ENCODE data around the gene MTERF4.
A peak's percentile ranks its signal among the peaks of the same experiment; 100 is the strongest.

MTERF4 gene

DNA sequence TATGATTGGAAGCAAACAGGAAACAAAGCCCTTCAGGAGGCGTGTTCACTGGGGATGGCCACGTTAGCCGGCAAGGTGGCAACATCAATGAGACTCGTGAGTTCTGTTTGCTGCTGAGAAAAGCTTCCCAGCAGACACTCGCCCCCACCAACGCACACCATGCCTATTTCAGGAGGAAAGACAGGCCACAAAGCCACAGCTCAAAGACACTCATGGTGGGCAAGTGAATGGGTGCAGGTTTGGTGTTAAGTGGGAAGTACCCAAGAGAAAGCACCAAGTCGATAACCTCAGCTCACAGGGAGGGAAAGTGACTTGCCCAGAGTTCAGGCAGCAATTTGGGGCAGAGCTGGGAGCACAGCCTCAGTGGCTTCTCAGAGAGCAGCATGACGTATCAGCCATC is 10.5 kb upstream of the MTERF4 start:
- H3K36me3 ChIP-seq: peaks cover 75% of the 10 kb centered on the region
- TF ChIP-seq Cebpa-rat (IDR thresholded peaks at IDR 0.05): no peak
- no peak overlapping the region for H3K4me2 ChIP-seq
- no peaks in the 10 kb centered on the region for H3K27me3 ChIP-seq
- no peak overlapping the region for H3K9ac ChIP-seq
- peaks cover 41% of the 10 kb centered on the region for H3K4me1 ChIP-seq
- no peak overlapping the region for H3K4me3 ChIP-seq
- H4K20me1 ChIP-seq: no peaks in the 10 kb centered on the region
- H3K9me3 ChIP-seq: no peaks in the 10 kb centered on the region
- no peak overlapping the region for H3K27ac ChIP-seq

- Histone ChIP-seq H3K9ac (0 out of 2 replicates have a peak overlapping the region, but pooled peaks have one; percentile 55), H3K27ac (no peak overlapping the region), H3K4me3 (no peak overlapping the region), H3K9me3 (no peaks in the 10 kb centered on the region), H4K20me1 (no peaks in the 10 kb centered on the region), H3K27me3 (no peaks in the 10 kb centered on the region), H3K4me1 (peaks cover 41% of the 10 kb centered on the region), H3K36me3 (peaks cover 77% of the 10 kb centered on the region), H3K4me2 (no peak overlapping the region)
- TF ChIP-seq Cebpa-rat (IDR thresholded peaks at IDR 0.05): no peak
Measured at GRCh38 chr2:241112046-241112445, 10.0 kb upstream of the MTERF4 start.

DNA sequence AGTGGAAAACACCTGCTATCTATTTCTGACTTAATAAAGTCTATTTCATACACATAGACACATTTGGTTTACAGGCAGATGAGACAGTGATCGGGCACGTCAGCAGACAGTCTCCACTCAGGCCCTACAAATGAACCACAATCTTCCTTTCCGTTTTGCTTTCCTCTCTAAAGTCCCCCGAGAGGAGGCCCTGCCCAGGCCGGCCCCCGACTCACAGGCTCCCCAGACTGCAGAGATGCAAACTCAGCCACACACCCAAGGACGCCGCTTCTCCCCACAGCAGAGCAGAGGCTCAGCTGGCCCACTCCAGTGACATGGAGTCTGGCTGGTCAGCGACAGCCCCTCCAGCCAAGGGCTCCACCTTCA is 9.3 kb upstream of the MTERF4 start:
- Histone ChIP-seq H3K4me1 (peaks cover 43% of the 10 kb centered on the region), H3K4me3 (no peak overlapping the region), H3K9ac (0 out of 2 replicates have a peak overlapping the region, but pooled peaks have one; percentile 55), H4K20me1 (no peaks in the 10 kb centered on the region), H3K36me3 (peaks cover 77% of the 10 kb centered on the region), H3K4me2 (peak overlapping the region; percentile 68), H3K9me3 (no peaks in the 10 kb centered on the region), H3K27me3 (no peaks in the 10 kb centered on the region), H3K27ac (0 out of 2 replicates have a peak overlapping the region, but pooled peaks have one; percentile 44)
- no peak for TF ChIP-seq Cebpa-rat (IDR thresholded peaks at IDR 0.05)

GRCh38 chr2:241110607-241111439 is 8.7 kb upstream of the MTERF4 start:
- H3K36me3 ChIP-seq: peaks cover 73% of the 10 kb centered on the region
- peak overlapping the region; percentile 59 for H3K27ac ChIP-seq
- H3K27me3 ChIP-seq: no peaks in the 10 kb centered on the region
- no peaks in the 10 kb centered on the region for H4K20me1 ChIP-seq
- TF ChIP-seq Cebpa-rat (IDR thresholded peaks at IDR 0.05): no peak
- no peaks in the 10 kb centered on the region for H3K9me3 ChIP-seq
- no peak overlapping the region for H3K4me3 ChIP-seq
- no peak overlapping the region for H3K9ac ChIP-seq
- H3K4me2 ChIP-seq: peak overlapping the region; percentile 68
- H3K4me1 ChIP-seq: peaks cover 49% of the 10 kb centered on the region

DNA sequence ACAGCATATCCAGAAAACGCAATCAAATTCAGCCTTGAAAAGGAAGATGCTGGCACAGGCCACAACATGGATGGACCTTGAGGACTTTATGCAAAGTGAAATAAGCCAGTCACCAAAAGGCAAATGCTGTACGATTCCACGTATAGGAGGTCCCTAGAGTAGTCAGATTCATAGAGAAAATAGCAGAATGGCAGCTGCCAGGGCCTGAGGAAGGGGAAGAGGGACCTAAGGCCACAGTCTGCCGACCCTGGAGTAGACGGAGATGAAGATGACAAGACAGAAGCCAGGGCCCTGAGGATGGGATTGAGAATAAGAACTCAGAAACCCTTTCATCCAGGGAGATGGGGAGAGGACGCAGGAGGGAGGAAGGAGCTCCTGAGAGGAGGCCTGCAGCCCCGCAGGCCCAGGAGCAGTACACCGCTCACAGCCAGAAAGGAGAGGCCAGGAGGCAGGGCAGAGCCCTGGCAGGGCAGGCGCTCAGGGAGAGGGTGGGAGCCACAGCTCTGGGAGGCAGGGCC is 8.1 kb upstream of the MTERF4 start:
- H3K36me3 ChIP-seq: peaks cover 70% of the 10 kb centered on the region
- no peak overlapping the region for H3K9ac ChIP-seq
- no peaks in the 10 kb centered on the region for H4K20me1 ChIP-seq
- peak overlapping the region; percentile 59 for H3K27ac ChIP-seq
- H3K9me3 ChIP-seq: no peaks in the 10 kb centered on the region
- H3K27me3 ChIP-seq: no peaks in the 10 kb centered on the region
- TF ChIP-seq Cebpa-rat (IDR thresholded peaks at IDR 0.05): no peak
- H3K4me3 ChIP-seq: no peak overlapping the region
- peak overlapping the region; percentile 68 for H3K4me2 ChIP-seq
- peaks cover 56% of the 10 kb centered on the region for H3K4me1 ChIP-seq

- H3K9ac ChIP-seq: no peak overlapping the region
- H3K9me3 ChIP-seq: no peaks in the 10 kb centered on the region
- H3K36me3 ChIP-seq: peaks cover 63% of the 10 kb centered on the region
- no peaks in the 10 kb centered on the region for H3K27me3 ChIP-seq
- H3K27ac ChIP-seq: no peak overlapping the region
- no peak overlapping the region for H3K4me3 ChIP-seq
- peaks cover 58% of the 10 kb centered on the region for H3K4me1 ChIP-seq
- peak overlapping the region; percentile 64 for H3K4me2 ChIP-seq
- TF ChIP-seq Cebpa-rat (IDR thresholded peaks at IDR 0.05): no peak
- no peaks in the 10 kb centered on the region for H4K20me1 ChIP-seq
Measured at GRCh38 chr2:241109210-241110088, 7.4 kb upstream of the MTERF4 start.

- Histone ChIP-seq H3K9ac (no peak overlapping the region), H3K4me3 (no peak overlapping the region), H4K20me1 (no peaks in the 10 kb centered on the region), H3K27me3 (no peaks in the 10 kb centered on the region), H3K27ac (peak overlapping the region; percentile 20; the same call in 1 of the 2 replicates), H3K4me1 (peaks cover 61% of the 10 kb centered on the region), H3K4me2 (peak overlapping the region; percentile 64), H3K9me3 (no peaks in the 10 kb centered on the region), H3K36me3 (peaks cover 54% of the 10 kb centered on the region)
- no peak for TF ChIP-seq Cebpa-rat (IDR thresholded peaks at IDR 0.05)
Measured at GRCh38 chr2:241108271-241109209, 6.5 kb upstream of the MTERF4 start.

- no peak overlapping the region for H3K27ac ChIP-seq
- peaks cover 44% of the 10 kb centered on the region for H3K36me3 ChIP-seq
- H3K9me3 ChIP-seq: no peaks in the 10 kb centered on the region
- H3K4me1 ChIP-seq: peaks cover 65% of the 10 kb centered on the region
- H3K27me3 ChIP-seq: no peaks in the 10 kb centered on the region
- no peak overlapping the region for H3K4me2 ChIP-seq
- H3K4me3 ChIP-seq: no peak overlapping the region
- TF ChIP-seq Cebpa-rat (IDR thresholded peaks at IDR 0.05): no peak
- no peak overlapping the region for H3K9ac ChIP-seq
- no peaks in the 10 kb centered on the region for H4K20me1 ChIP-seq
Measured at GRCh38 chr2:241107031-241107783, 5.1 kb upstream of the MTERF4 start.

Measured in BLaER1 (cell line).